Measurements from ENCODE around the gene HELZ2. TPM values are rescaled to one million over a fixed set of nuclear protein-coding genes. Genes with fewer than 3 reads are reported as not detected.

The HELZ2 gene
- total RNA-seq, 1 experiment from 2014 or later = 27.9 TPM

- no peak overlapping the region for H4K8ac ChIP-seq (replicated peaks; ENCODE audit: insufficient read length, low read depth, low read length)
- TF ChIP-seq CTCF (conservative IDR thresholded peaks at IDR 0.05) = no peak
- no peak overlapping the region for H2AFZ ChIP-seq (ENCODE audit: low read length)
- no peak overlapping the region for H2AK5ac ChIP-seq (ENCODE audit: insufficient read length, low read length)
- no peak overlapping the region for H3K9ac ChIP-seq (ENCODE audit: extremely low read depth, insufficient read length, low read length)
- H2BK12ac ChIP-seq (ENCODE audit: insufficient read length, low read depth, low read length) = no peak overlapping the region
- H3K23ac ChIP-seq (ENCODE audit: insufficient read length, low read depth, low read length) = no peak overlapping the region
- peaks cover 4% of the 10 kb centered on the region for H3K79me1 ChIP-seq (ENCODE audit: insufficient read depth, low read depth, low read length, poor library complexity, severe bottlenecking)
- peaks cover 2 to 10% of the 10 kb centered on the region in 2 experiments; a peak in 3 of 4 replicates for H3K4me1 Mint-ChIP-seq
- H2BK120ac ChIP-seq (ENCODE audit: low read depth, low read length, poor library complexity, severe bottlenecking) = no peak overlapping the region
- no peak overlapping the region for H2BK5ac ChIP-seq (ENCODE audit: insufficient read length, low read length)
- DNase-seq = no peak
- peaks cover 20 to 29% (median 21%) of the 10 kb centered on the region in 3 experiments; a peak in 6 of 7 replicates for H3K36me3 Mint-ChIP-seq (ENCODE audit: insufficient read depth in 1 of 3, low read depth in 3 of 3)
- H3K27me3 Mint-ChIP-seq (ENCODE audit: low read depth) = peaks cover 3% of the 10 kb centered on the region
- no peaks in the 10 kb centered on the region; the same call in 1 of the 2 replicates for H3K79me2 ChIP-seq (ENCODE audit: insufficient read depth, low read length)
- no peaks in the 10 kb centered on the region for H3K4me1 ChIP-seq (ENCODE audit: insufficient read depth, low read length)
- no peaks in the 10 kb centered on the region for H4K20me1 ChIP-seq (ENCODE audit: control insufficient read depth, insufficient read depth, insufficient read length)
- no peak overlapping the region for H3K18ac ChIP-seq (ENCODE audit: insufficient read length, low read depth, low read length)
- no peak overlapping the region for H3K27ac Mint-ChIP-seq
- H3K27me3 ChIP-seq (ENCODE audit: insufficient read depth, low read length) = no peaks in the 10 kb centered on the region
- no peak overlapping the region for H4K91ac ChIP-seq (ENCODE audit: insufficient read length, low read depth, low read length)
- no peak overlapping the region for H3K14ac ChIP-seq (ENCODE audit: insufficient read depth, low read length)
- WGBS (ENCODE audit: extremely low coverage, insufficient read length, low lambda C conversion rate) = no CpG with 5 or more reads among the region's 2 CpGs
- H3K4me2 ChIP-seq (ENCODE audit: insufficient read depth, insufficient read length, low read length) = no peak overlapping the region
- no peaks in the 10 kb centered on the region for H3K9me3 ChIP-seq (ENCODE audit: control insufficient read depth, low read depth, low read length)
- H2BK15ac ChIP-seq (ENCODE audit: low read depth, low read length) = no peak overlapping the region
- H3K56ac ChIP-seq (ENCODE audit: insufficient read length, low read depth, low read length) = no peak overlapping the region
- H3K4ac ChIP-seq (ENCODE audit: low read depth, low read length) = no peak overlapping the region
- peaks cover 7 to 13% of the 10 kb centered on the region in 2 experiments; a peak in 4 of 5 replicates for H3K9me3 Mint-ChIP-seq
- H2BK20ac ChIP-seq (ENCODE audit: low read depth, low read length, poor library complexity, severe bottlenecking) = no peak overlapping the region
- H3K23me2 ChIP-seq (ENCODE audit: insufficient read length, low read depth, low read length, poor library complexity, severe bottlenecking) = peaks cover 4% of the 10 kb centered on the region
- no peak overlapping the region for H3T11ph ChIP-seq (ENCODE audit: low read length)
- H3K27ac ChIP-seq (ENCODE audit: insufficient read length, low read depth, low read length) = no peak overlapping the region
- no peak overlapping the region for H4K5ac ChIP-seq (ENCODE audit: insufficient read length, low read depth, low read length)
- no peak overlapping the region for H3K4me3 Mint-ChIP-seq
Measured at GRCh38 chr20:63525971-63526370, 48.1 kb downstream of the HELZ2 start.
